Mesendoderm (in vitro differentiated cells): ENCODE results near the gene ZFP36.

Experiments used
- DNase-seq: peaks from one replicate; pipeline ENCODE4 v3.0.0; 2013
- H2AK5ac ChIP-seq: 2 replicates; pipeline ENCODE4 v1.6.1; 2013; ENCODE audit warnings: low read length, inconsistent platforms
- H2BK120ac ChIP-seq: 2 replicates; pipeline ENCODE4 v1.6.1; 2013; ENCODE audit warnings: low read depth, mild to moderate bottlenecking, low read length, moderate library complexity, mixed read lengths
- H2BK15ac ChIP-seq: replicated peaks from 2 replicates; pipeline ENCODE4 v1.6.1; 2013; ENCODE audit warnings: low read depth, mild to moderate bottlenecking, moderate library complexity
- H2BK5ac ChIP-seq: 2 replicates; pipeline ENCODE4 v1.6.1; 2013; ENCODE audit warnings: low read length, inconsistent platforms
- H3K18ac ChIP-seq: 2 replicates; pipeline ENCODE4 v1.6.1; 2013; ENCODE audit warnings: mild to moderate bottlenecking, low read length, mixed read lengths
- H3K23ac ChIP-seq: one replicate; pipeline ENCODE4 v1.6.1; 2013; ENCODE audit warnings: low read length
- H3K27ac ChIP-seq: 2 replicates; pipeline ENCODE4 v1.5.1; 2013; ENCODE audit warnings: low read depth, mild to moderate bottlenecking, inconsistent platforms, low read length, moderate library complexity
- H3K27me3 ChIP-seq: 2 replicates; pipeline ENCODE4 v1.6.1; 2013; ENCODE audit warnings: low read length, control low read depth, mild to moderate bottlenecking, inconsistent platforms; ENCODE audit not compliant: insufficient read depth, poor library complexity
- H3K36me3 ChIP-seq: 2 replicates; pipeline ENCODE4 v1.6.1; 2013; ENCODE audit warnings: low read length, inconsistent platforms; ENCODE audit not compliant: control insufficient read depth, insufficient read depth
- H3K4ac ChIP-seq: one replicate; pipeline ENCODE4 v1.6.1; 2013; ENCODE audit warnings: low read depth, mild to moderate bottlenecking, low read length, moderate library complexity
- H3K4me1 ChIP-seq: 2 replicates; pipeline ENCODE4 v1.6.1; 2013; ENCODE audit warnings: low read depth, low read length, inconsistent platforms; ENCODE audit not compliant: control insufficient read depth
- H3K4me2 ChIP-seq: 2 replicates; pipeline ENCODE4 v1.6.1; 2013; ENCODE audit warnings: low read length
- H3K4me3 ChIP-seq: 2 replicates; pipeline ENCODE4 v1.5.1; 2013; ENCODE audit warnings: mild to moderate bottlenecking, low read length
- H3K56ac ChIP-seq: one replicate; pipeline ENCODE4 v1.6.1; 2013; ENCODE audit warnings: low read length
- H3K79me1 ChIP-seq: 2 replicates; pipeline ENCODE4 v1.6.1; 2013; ENCODE audit warnings: low read length, inconsistent platforms
- H3K79me2 ChIP-seq: 2 replicates; pipeline ENCODE4 v1.6.1; 2013; ENCODE audit warnings: mild to moderate bottlenecking, low read length; ENCODE audit not compliant: control insufficient read depth, insufficient read depth
- H3K9ac ChIP-seq: 2 replicates; pipeline ENCODE4 v1.6.1; 2013; ENCODE audit warnings: low read length, inconsistent platforms
- H4K5ac ChIP-seq: one replicate; pipeline ENCODE4 v1.6.1; 2013; ENCODE audit warnings: low read length
- H4K8ac ChIP-seq: one replicate; pipeline ENCODE4 v1.6.1; 2013; ENCODE audit warnings: low read depth, mild to moderate bottlenecking, control low read depth, low read length, moderate library complexity
- WGBS: extraction: QIAGEN DNeasy Blood & Tissue Kit; methylation state at CpG from one replicate; pipeline ENCODE4 v1.1.7; 2013; ENCODE audit warnings: low lambda C conversion rate, missing lambda C conversion rate; ENCODE audit not compliant: insufficient coverage; ENCODE audit errors: extremely low coverage; 5-methylcytosine and 5-hydroxymethylcytosine counted together

The ZFP36 gene

GRCh38 chr19:39428283-39429112 lies 21.9 kb downstream of the ZFP36 start:
- peaks cover 3% of the 10 kb centered on the region for H3K79me2 ChIP-seq
- WGBS, result no CpG with 5 or more reads among the region's 23 CpGs

GRCh38 chr19:39430675-39431593 lies 24.3 kb downstream of the ZFP36 start:
- Histone ChIP-seq H2BK5ac (no peak overlapping the region), H3K79me1 (peaks cover 16% of the 10 kb centered on the region), H2BK15ac (no peak overlapping the region), H3K18ac (no peak overlapping the region), H3K36me3 (peaks cover 21% of the 10 kb centered on the region), H3K4ac (no peak overlapping the region), H3K4me1 (peaks cover 14% of the 10 kb centered on the region), H3K56ac (no peak overlapping the region), H3K27ac (no peak overlapping the region), H3K4me2 (no peak overlapping the region), H3K23ac (no peak overlapping the region), H4K5ac (no peak overlapping the region), H2BK120ac (no peak overlapping the region), H3K27me3 (no peaks in the 10 kb centered on the region), H3K79me2 (peaks cover 25% of the 10 kb centered on the region), H3K4me3 (no peak overlapping the region), H2AK5ac (no peak overlapping the region), H3K9ac (no peak overlapping the region), H4K8ac (no peak overlapping the region)
- WGBS, result no CpG with 5 or more reads among the region's 25 CpGs
- DNase-seq, result peak; percentile 81

More at GRCh38 chr19:39428283-39429112, 21.9 kb downstream of the ZFP36 start:
- no peak overlapping the region for H4K8ac ChIP-seq
- H3K36me3 ChIP-seq, result peaks cover 30% of the 10 kb centered on the region
- peaks cover 10% of the 10 kb centered on the region for H3K79me1 ChIP-seq
- DNase-seq, result peak; percentile 97
- peak overlapping the region; percentile 62 for H3K9ac ChIP-seq
- H3K27me3 ChIP-seq, result no peaks in the 10 kb centered on the region
- no peak overlapping the region for H2AK5ac ChIP-seq
- no peak overlapping the region for H2BK15ac ChIP-seq
- H3K27ac ChIP-seq, result peak overlapping the region; percentile 89
- peak overlapping the region; percentile 41 for H3K4ac ChIP-seq
- no peak overlapping the region for H2BK120ac ChIP-seq
- no peak overlapping the region for H3K4me2 ChIP-seq
- no peak overlapping the region for H3K4me3 ChIP-seq
- no peak overlapping the region for H4K5ac ChIP-seq
- H3K4me1 ChIP-seq, result peaks cover 8% of the 10 kb centered on the region
- peak overlapping the region; percentile 81 for H3K23ac ChIP-seq
- peak overlapping the region; percentile 68 for H3K56ac ChIP-seq
- H2BK5ac ChIP-seq, result peak overlapping the region; percentile 65
- peak overlapping the region; percentile 88 for H3K18ac ChIP-seq

- DNase-seq, result no peak
- Histone ChIP-seq H3K4me2 (no peak overlapping the region), H3K79me1 (peaks cover 16% of the 10 kb centered on the region), H4K5ac (no peak overlapping the region), H3K4ac (no peak overlapping the region), H2BK5ac (no peak overlapping the region), H3K18ac (no peak overlapping the region), H3K4me1 (peaks cover 17% of the 10 kb centered on the region), H2BK120ac (no peak overlapping the region), H3K56ac (no peak overlapping the region), H4K8ac (no peak overlapping the region), H3K79me2 (peaks cover 25% of the 10 kb centered on the region), H3K27ac (no peak overlapping the region), H3K27me3 (no peaks in the 10 kb centered on the region), H2AK5ac (no peak overlapping the region), H3K23ac (no peak overlapping the region), H3K9ac (no peak overlapping the region), H2BK15ac (no peak overlapping the region), H3K4me3 (no peak overlapping the region), H3K36me3 (peaks cover 21% of the 10 kb centered on the region)
- WGBS, result no CpG with 5 or more reads among the region's 8 CpGs
Observed at GRCh38 chr19:39432677-39433025, 26.0 kb downstream of the ZFP36 start.

GRCh38 chr19:39433480-39434079 lies 26.9 kb downstream of the ZFP36 start:
- Histone ChIP-seq H3K4me3 (no peak overlapping the region), H3K27ac (no peak overlapping the region)

GRCh38 chr19:39434123-39435076 lies 27.8 kb downstream of the ZFP36 start:
- WGBS, result no CpG with 5 or more reads among the region's 10 CpGs

More at GRCh38 chr19:39433480-39434079, 26.9 kb downstream of the ZFP36 start:
- peaks cover 21% of the 10 kb centered on the region for H3K36me3 ChIP-seq
- H3K56ac ChIP-seq, result peak overlapping the region; percentile 40
- no peak overlapping the region for H2AK5ac ChIP-seq
- H3K18ac ChIP-seq, result no peak overlapping the region
- H3K23ac ChIP-seq, result no peak overlapping the region
- peak overlapping the region; percentile 54 for H3K4me2 ChIP-seq
- H3K79me1 ChIP-seq, result peaks cover 16% of the 10 kb centered on the region
- H4K5ac ChIP-seq, result no peak overlapping the region
- no peak overlapping the region for H3K4ac ChIP-seq
- H3K4me1 ChIP-seq, result peaks cover 14% of the 10 kb centered on the region
- no peaks in the 10 kb centered on the region for H3K27me3 ChIP-seq
- no peak overlapping the region for H2BK120ac ChIP-seq
- H3K79me2 ChIP-seq, result peaks cover 25% of the 10 kb centered on the region
- no CpG with 5 or more reads among the region's 8 CpGs for WGBS
- H3K9ac ChIP-seq, result peak overlapping the region; percentile 99
- no peak for DNase-seq
- no peak overlapping the region for H4K8ac ChIP-seq
- no peak overlapping the region for H2BK5ac ChIP-seq
- H2BK15ac ChIP-seq, result no peak overlapping the region

More at GRCh38 chr19:39434123-39435076, 27.8 kb downstream of the ZFP36 start:
- no peak overlapping the region for H3K23ac ChIP-seq
- no peak overlapping the region for H2BK5ac ChIP-seq
- H4K5ac ChIP-seq, result no peak overlapping the region
- H4K8ac ChIP-seq, result no peak overlapping the region
- H3K27ac ChIP-seq, result no peak overlapping the region
- no peak overlapping the region for H2AK5ac ChIP-seq
- H3K4me3 ChIP-seq, result peak overlapping the region; percentile 97
- peaks cover 21% of the 10 kb centered on the region for H3K36me3 ChIP-seq
- peaks cover 11% of the 10 kb centered on the region for H3K4me1 ChIP-seq
- H3K56ac ChIP-seq, result peak overlapping the region; percentile 100
- peaks cover 16% of the 10 kb centered on the region for H3K79me1 ChIP-seq
- H3K79me2 ChIP-seq, result peaks cover 25% of the 10 kb centered on the region
- no peak for DNase-seq
- H3K18ac ChIP-seq, result no peak overlapping the region
- H3K4me2 ChIP-seq, result peak overlapping the region; percentile 78
- H3K9ac ChIP-seq, result peak overlapping the region; percentile 99
- H3K27me3 ChIP-seq, result no peaks in the 10 kb centered on the region
- H2BK120ac ChIP-seq, result no peak overlapping the region
- H3K4ac ChIP-seq, result no peak overlapping the region
- no peak overlapping the region for H2BK15ac ChIP-seq
